SK-N-SH treated with all-trans-retinoic acid at 6 μM for 48 hours (cell line): Measurements from ENCODE around the gene PRUNE2.

Experiments used
- ATAC-seq: fragments of 200-7000 bp; cut with Tn5 transposase; 3 replicates; pipeline ENCODE4 v1.9.1; 2020; ENCODE audit warnings: mild to moderate bottlenecking, moderate library complexity
- ARNTL ChIP-seq: fragments of 450-650 bp; formaldehyde crosslinking; IDR thresholded peaks from 2 replicates; pipeline ENCODE4 v1.5.0; 2020; ENCODE audit warnings: low read depth, mild to moderate bottlenecking, moderate library complexity, borderline replicate concordance
- CSDC2 ChIP-seq: fragments of 250-450 bp; sonication (Bioruptor Pico); IDR thresholded peaks from 2 replicates; pipeline ENCODE4 v1.5.0; 2020; ENCODE audit warnings: mild to moderate bottlenecking, moderate library complexity
- ESRRG ChIP-seq: fragments of 250-450 bp; sonication (Bioruptor Pico); IDR thresholded peaks from 2 replicates; pipeline ENCODE4 v1.6.1; 2021; ENCODE audit warnings: mild to moderate bottlenecking
- ISL1 ChIP-seq: fragments of 250-450 bp; sonication (Bioruptor Pico); IDR thresholded peaks from 2 replicates; pipeline ENCODE4 v2.1.2; 2022; ENCODE audit warnings: mild to moderate bottlenecking, moderate library complexity
- OSR1 ChIP-seq: fragments of 250-450 bp; sonication (Bioruptor Pico); IDR thresholded peaks from 2 replicates; pipeline ENCODE4 v1.8.0; 2022; ENCODE audit warnings: moderate library complexity, mild to moderate bottlenecking, inconsistent platforms
- PPARA ChIP-seq: fragments of 250-450 bp; sonication (Bioruptor Pico); IDR thresholded peaks from 2 replicates; pipeline ENCODE4 v1.5.0; 2020; ENCODE audit warnings: mild to moderate bottlenecking, borderline replicate concordance
- RARB ChIP-seq: fragments of 250-450 bp; sonication (Bioruptor Pico); IDR thresholded peaks from 2 replicates; pipeline ENCODE4 v1.8.0; 2021; ENCODE audit warnings: mild to moderate bottlenecking, moderate library complexity
- SNAI2 ChIP-seq: fragments of 250-450 bp; sonication (Bioruptor Pico); IDR thresholded peaks from 2 replicates; pipeline ENCODE4 v1.5.0; 2020; ENCODE audit warnings: mild to moderate bottlenecking, moderate library complexity
- TCF4 ChIP-seq: fragments of 250-450 bp; sonication (Bioruptor Pico); IDR thresholded peaks from 2 replicates; pipeline ENCODE4 v1.8.0; 2021; ENCODE audit warnings: mild to moderate bottlenecking, moderate library complexity, borderline replicate concordance
- TOX ChIP-seq: fragments of 250-450 bp; sonication (Bioruptor Pico); IDR thresholded peaks from 2 replicates; pipeline ENCODE4 v1.8.0; 2021; ENCODE audit warnings: mild to moderate bottlenecking, moderate library complexity, borderline replicate concordance
- ZC3H10 ChIP-seq: fragments of 250-450 bp; sonication (Bioruptor Pico); IDR thresholded peaks from 2 replicates; pipeline ENCODE4 v1.5.1; 2021; ENCODE audit warnings: mild to moderate bottlenecking, moderate library complexity
- ZFP30 ChIP-seq: fragments of 450-650 bp; formaldehyde crosslinking; IDR thresholded peaks from 2 replicates; pipeline ENCODE4 v1.5.0; 2022; ENCODE audit warnings: mild to moderate bottlenecking, moderate library complexity
- ZNF565 ChIP-seq: fragments of 450-650 bp; formaldehyde crosslinking; conservative IDR thresholded peaks from 2 replicates; pipeline ENCODE4 v1.5.0; 2020; ENCODE audit warnings: low read depth, mild to moderate bottlenecking, moderate library complexity
- ZNF70 ChIP-seq: fragments of 450-650 bp; formaldehyde crosslinking; IDR thresholded peaks from 2 replicates; pipeline ENCODE4 v1.5.0; 2020; ENCODE audit warnings: mild to moderate bottlenecking, moderate library complexity
- TF ChIP-seq, protein P1 (sequence below): fragments of 250-450 bp; sonication (Bioruptor Pico); IDR thresholded peaks from 2 replicates; pipeline ENCODE4 v1.8.0; 2021; ENCODE audit warnings: low read depth, mild to moderate bottlenecking, moderate library complexity, borderline replicate concordance
- TF ChIP-seq, protein P2 (sequence below): fragments of 250-450 bp; sonication (Bioruptor Pico); IDR thresholded peaks from 2 replicates; pipeline ENCODE4 v1.5.0; 2020; ENCODE audit warnings: mild to moderate bottlenecking, moderate library complexity
- TF ChIP-seq, protein P3 (sequence below): fragments of 250-450 bp; sonication (Bioruptor Pico); IDR thresholded peaks from 2 replicates; pipeline ENCODE4 v1.5.1; 2021; ENCODE audit warnings: mild to moderate bottlenecking, moderate library complexity
- TF ChIP-seq, protein P4 (sequence below): fragments of 250-450 bp; sonication (Bioruptor Pico); IDR thresholded peaks from 2 replicates; pipeline ENCODE4 v1.8.0; 2020; ENCODE audit warnings: mild to moderate bottlenecking, moderate library complexity, borderline replicate concordance
- TF ChIP-seq, protein P5 (sequence below): fragments of 250-450 bp; sonication (Bioruptor Pico); IDR thresholded peaks from 2 replicates; pipeline ENCODE4 v1.5.1; 2020; ENCODE audit warnings: low read depth, mild to moderate bottlenecking, moderate library complexity

The PRUNE2 gene

DNA sequence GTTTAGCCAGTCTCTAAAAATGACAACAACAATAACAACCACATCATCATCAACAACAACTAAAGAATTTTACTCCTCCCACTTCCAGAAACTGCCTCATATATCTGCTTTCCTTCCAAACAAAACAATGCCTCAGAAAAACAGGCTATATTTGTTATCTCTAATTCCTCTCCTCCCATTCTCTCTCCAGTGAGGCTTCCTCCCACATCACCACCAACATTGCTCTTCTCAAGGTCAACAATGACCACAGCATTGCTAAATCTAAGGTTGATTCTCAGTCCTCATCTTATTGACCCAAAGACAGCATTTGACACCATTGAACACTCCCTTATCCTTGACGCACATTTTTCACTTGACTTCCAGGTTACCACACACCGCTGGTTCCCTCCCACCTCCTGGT, 38.1 kb upstream of the PRUNE2 start (continued):
- TF ChIP-seq TCF4 (CRISPR knock-in tag) (no peak), ESRRG (no peak), ZFP30 (CRISPR knock-in tag) (no peak), ZNF565 (no peak), TOX (no peak)

DNA sequence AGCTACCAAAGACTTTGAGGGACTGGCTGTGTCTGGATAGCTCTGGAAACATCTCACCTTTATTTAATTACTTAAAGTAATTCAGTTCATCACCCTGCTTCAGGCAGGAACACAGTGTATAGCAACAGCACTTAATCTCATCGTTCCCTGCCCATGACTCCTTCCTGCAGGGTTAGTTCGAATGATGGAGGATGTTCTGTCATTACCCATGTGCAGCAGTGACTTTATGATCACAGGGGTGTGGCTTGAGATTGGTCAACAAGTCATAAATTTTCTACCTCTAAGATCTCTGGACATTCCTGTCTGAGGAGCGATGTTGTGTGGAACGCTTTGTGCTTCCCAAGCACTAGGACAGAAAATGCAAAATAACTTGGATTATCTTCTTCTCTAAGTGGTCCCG, 37.1 kb upstream of the PRUNE2 start:
- ATAC-seq: no peak

DNA sequence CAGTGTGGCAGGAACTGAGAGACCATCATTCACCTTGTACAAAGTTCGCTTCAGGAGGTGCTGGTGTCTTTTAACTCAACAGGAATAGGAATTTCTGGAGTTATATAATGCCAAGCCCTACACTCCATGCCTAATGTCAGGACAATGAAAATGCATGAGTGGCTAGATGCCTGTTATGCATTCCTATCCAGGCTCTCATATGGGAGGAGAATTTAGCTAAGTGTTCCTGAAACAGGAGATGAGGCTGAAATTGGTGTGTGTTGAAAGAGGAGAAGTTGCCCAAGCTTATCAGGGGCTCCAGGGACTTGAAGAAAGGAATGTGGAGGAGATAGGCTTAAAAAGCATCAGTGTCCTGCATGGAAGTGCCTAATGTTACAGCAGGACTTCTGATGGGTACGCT, 26.8 kb upstream of the PRUNE2 start:
- ATAC-seq: no peak
- TF ChIP-seq ZNF70 (no peak), OSR1 (no peak), ZC3H10 (CRISPR knock-in tag) (no peak), PPARA (no peak), ZNF565 (no peak), ARNTL (CRISPR knock-in tag) (no peak), CSDC2 (no peak), ISL1 (CRISPR knock-in tag) (no peak), SNAI2 (no peak), ESRRG (no peak), TCF4 (CRISPR knock-in tag) (no peak), RARB (CRISPR knock-in tag) (no peak), TOX (no peak)
- TF ChIP-seq, protein P1, sequence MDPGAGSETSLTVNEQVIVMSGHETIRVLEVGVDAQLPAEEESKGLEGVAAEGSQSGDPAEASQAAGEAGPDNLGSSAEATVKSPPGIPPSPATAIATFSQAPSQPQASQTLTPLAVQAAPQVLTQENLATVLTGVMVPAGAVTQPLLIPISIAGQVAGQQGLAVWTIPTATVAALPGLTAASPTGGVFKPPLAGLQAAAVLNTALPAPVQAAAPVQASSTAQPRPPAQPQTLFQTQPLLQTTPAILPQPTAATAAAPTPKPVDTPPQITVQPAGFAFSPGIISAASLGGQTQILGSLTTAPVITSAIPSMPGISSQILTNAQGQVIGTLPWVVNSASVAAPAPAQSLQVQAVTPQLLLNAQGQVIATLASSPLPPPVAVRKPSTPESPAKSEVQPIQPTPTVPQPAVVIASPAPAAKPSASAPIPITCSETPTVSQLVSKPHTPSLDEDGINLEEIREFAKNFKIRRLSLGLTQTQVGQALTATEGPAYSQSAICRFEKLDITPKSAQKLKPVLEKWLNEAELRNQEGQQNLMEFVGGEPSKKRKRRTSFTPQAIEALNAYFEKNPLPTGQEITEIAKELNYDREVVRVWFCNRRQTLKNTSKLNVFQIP: no peak
- TF ChIP-seq, protein P2, sequence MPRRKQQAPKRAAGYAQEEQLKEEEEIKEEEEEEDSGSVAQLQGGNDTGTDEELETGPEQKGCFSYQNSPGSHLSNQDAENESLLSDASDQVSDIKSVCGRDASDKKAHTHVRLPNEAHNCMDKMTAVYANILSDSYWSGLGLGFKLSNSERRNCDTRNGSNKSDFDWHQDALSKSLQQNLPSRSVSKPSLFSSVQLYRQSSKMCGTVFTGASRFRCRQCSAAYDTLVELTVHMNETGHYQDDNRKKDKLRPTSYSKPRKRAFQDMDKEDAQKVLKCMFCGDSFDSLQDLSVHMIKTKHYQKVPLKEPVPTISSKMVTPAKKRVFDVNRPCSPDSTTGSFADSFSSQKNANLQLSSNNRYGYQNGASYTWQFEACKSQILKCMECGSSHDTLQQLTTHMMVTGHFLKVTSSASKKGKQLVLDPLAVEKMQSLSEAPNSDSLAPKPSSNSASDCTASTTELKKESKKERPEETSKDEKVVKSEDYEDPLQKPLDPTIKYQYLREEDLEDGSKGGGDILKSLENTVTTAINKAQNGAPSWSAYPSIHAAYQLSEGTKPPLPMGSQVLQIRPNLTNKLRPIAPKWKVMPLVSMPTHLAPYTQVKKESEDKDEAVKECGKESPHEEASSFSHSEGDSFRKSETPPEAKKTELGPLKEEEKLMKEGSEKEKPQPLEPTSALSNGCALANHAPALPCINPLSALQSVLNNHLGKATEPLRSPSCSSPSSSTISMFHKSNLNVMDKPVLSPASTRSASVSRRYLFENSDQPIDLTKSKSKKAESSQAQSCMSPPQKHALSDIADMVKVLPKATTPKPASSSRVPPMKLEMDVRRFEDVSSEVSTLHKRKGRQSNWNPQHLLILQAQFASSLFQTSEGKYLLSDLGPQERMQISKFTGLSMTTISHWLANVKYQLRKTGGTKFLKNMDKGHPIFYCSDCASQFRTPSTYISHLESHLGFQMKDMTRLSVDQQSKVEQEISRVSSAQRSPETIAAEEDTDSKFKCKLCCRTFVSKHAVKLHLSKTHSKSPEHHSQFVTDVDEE: no peak
- TF ChIP-seq, protein P3, sequence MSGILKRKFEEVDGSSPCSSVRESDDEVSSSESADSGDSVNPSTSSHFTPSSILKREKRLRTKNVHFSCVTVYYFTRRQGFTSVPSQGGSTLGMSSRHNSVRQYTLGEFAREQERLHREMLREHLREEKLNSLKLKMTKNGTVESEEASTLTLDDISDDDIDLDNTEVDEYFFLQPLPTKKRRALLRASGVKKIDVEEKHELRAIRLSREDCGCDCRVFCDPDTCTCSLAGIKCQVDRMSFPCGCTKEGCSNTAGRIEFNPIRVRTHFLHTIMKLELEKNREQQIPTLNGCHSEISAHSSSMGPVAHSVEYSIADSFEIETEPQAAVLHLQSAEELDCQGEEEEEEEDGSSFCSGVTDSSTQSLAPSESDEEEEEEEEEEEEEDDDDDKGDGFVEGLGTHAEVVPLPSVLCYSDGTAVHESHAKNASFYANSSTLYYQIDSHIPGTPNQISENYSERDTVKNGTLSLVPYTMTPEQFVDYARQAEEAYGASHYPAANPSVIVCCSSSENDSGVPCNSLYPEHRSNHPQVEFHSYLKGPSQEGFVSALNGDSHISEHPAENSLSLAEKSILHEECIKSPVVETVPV (CRISPR knock-in tag): no peak
- TF ChIP-seq, protein P4, sequence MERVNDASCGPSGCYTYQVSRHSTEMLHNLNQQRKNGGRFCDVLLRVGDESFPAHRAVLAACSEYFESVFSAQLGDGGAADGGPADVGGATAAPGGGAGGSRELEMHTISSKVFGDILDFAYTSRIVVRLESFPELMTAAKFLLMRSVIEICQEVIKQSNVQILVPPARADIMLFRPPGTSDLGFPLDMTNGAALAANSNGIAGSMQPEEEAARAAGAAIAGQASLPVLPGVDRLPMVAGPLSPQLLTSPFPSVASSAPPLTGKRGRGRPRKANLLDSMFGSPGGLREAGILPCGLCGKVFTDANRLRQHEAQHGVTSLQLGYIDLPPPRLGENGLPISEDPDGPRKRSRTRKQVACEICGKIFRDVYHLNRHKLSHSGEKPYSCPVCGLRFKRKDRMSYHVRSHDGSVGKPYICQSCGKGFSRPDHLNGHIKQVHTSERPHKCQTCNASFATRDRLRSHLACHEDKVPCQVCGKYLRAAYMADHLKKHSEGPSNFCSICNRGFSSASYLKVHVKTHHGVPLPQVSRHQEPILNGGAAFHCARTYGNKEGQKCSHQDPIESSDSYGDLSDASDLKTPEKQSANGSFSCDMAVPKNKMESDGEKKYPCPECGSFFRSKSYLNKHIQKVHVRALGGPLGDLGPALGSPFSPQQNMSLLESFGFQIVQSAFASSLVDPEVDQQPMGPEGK (CRISPR knock-in tag): no peak
- TF ChIP-seq, protein P5, sequence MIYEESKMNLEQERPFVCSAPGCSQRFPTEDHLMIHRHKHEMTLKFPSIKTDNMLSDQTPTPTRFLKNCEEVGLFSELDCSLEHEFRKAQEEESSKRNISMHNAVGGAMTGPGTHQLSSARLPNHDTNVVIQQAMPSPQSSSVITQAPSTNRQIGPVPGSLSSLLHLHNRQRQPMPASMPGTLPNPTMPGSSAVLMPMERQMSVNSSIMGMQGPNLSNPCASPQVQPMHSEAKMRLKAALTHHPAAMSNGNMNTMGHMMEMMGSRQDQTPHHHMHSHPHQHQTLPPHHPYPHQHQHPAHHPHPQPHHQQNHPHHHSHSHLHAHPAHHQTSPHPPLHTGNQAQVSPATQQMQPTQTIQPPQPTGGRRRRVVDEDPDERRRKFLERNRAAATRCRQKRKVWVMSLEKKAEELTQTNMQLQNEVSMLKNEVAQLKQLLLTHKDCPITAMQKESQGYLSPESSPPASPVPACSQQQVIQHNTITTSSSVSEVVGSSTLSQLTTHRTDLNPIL (CRISPR knock-in tag): no peak

More for the DNA sequence above, 37.1 kb upstream of the PRUNE2 start:
- TF ChIP-seq ZNF565 (no peak), ISL1 (CRISPR knock-in tag) (no peak), ESRRG (no peak)
- TF ChIP-seq, protein P4 (CRISPR knock-in tag): no peak
